HCT116 (cell line): Measurements from ENCODE around the gene MIPEP.

ENCODE experiments used
- CTCF ChIP-seq, 3 experiments: fragments of 200-600 bp in 1 of 3; sonication (generic) in 1 of 3; IDR thresholded peaks in 2 of 3; conservative IDR thresholded peaks in 1 of 3; 2 replicates each; pipeline ENCODE4 v1.5.1; 2012 to 2017; ENCODE audit warnings: low read depth in 2 of 3, low read length in 2 of 3, antibody characterized with exemption in 1 of 3, borderline replicate concordance in 1 of 3, control low read depth in 1 of 3, mild to moderate bottlenecking in 1 of 3, mixed read lengths in 1 of 3, mixed run types in 1 of 3, moderate library complexity in 1 of 3; ENCODE audit not compliant: insufficient read depth in 1 of 3
- EZH2phosphoT487 ChIP-seq: fragments of 200-600 bp; IDR thresholded peaks from 2 replicates; pipeline ENCODE4 v1.6.1; 2018; ENCODE audit warnings: antibody characterized with exemption, borderline replicate concordance
- JUND ChIP-seq: IDR thresholded peaks from 2 replicates; pipeline ENCODE4 v1.6.1; 2012
- ZNF274 ChIP-seq: fragments of 200-500 bp; sonication (Bioruptor generic); IDR thresholded peaks from 2 replicates; pipeline ENCODE4 v1.6.1; 2014; ENCODE audit warnings: mild to moderate bottlenecking, low read depth, low read length, inconsistent platforms

DNA sequence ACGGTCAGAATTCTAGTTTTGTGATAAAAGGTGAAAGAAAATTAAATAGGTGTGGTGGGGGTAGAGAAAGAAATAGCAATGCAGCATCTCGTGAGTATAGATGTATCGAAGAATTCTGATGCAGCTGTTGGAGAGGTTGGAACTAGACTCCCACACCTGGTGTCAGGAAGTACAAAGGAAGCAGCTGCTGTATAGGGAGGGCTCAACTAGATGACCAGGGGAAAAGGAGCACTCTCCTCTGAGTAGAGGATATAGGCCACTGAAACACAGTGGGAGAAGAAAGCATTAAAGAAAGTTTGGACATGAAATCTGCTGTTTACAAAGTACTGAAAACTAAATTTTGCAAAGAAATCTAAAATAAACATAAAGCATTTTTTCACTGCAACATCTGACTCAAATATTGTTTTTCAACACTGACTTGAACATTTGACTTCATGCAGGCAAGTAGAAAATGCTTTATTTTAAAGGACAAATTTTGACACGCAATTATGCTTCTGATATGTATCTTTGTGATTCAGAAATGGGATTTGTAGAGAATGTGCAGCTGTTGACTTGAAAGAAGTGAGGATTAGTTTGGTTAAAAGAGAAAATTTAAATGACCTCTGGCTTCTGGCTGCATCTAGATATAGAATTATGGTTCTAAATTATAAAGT lies 82.2 kb downstream of the MIPEP start:
- no peak for TF ChIP-seq CTCF (IDR thresholded peaks at IDR 0.05 in 2 of 3, conservative IDR thresholded peaks at IDR 0.05 in 1 of 3; ENCODE audit: borderline replicate concordance in 1 of 3, insufficient read depth in 1 of 3, low read depth in 2 of 3, low read length in 2 of 3)
- TF ChIP-seq ZNF274: no peak
- no peak for TF ChIP-seq JUND
- TF ChIP-seq EZH2phosphoT487: no peak
